Measurements from ENCODE around the gene LCE2B. TPM values are rescaled to one million over a fixed set of nuclear protein-coding genes. Genes with fewer than 3 reads are reported as not detected.
"Not testable (repeated sequence)": the region's sequence is repeated elsewhere in the genome, so short reads cannot be mapped to it uniquely, and the experiment has no call there.

LCE2B gene, protein sequence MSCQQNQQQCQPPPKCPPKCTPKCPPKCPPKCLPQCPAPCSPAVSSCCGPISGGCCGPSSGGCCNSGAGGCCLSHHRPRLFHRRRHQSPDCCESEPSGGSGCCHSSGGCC
- total RNA-seq (not detected), polyA plus RNA-seq (not detected)
- long read RNA-seq, donor 1, result 0 reads
- long read RNA-seq, donor 2, result 0 reads
- long read RNA-seq, donor 3, result 0 reads
- long read RNA-seq, donor 4, result 0 reads
- long read RNA-seq, donor 5, result 0 reads
- long read RNA-seq, donor 6, result 0 reads
- long read RNA-seq, donor 7, result 0 reads
- long read RNA-seq, donor 8, result 0 reads
- long read RNA-seq, donor 9, result 0 reads
- long read RNA-seq, donor 10, result 0 reads

GRCh38 chr1:152685823-152686222 is at the start of gene LCE2B:
LCE2B (plus strand) TSS chr1:152686123; CDS start chr1:152686844, 721 bp downstream.
- intact Hi-C loops (cut with DNase I); DNase-seq; H3K27me3 ChIP-seq; H3K36me3 ChIP-seq (replicated peaks in 1 of 2); H3K27ac ChIP-seq; H3K9me3 ChIP-seq (replicated peaks in 1 of 3); H3K4me1 ChIP-seq (replicated peaks in 1 of 2); H3K4me3 ChIP-seq: not testable (repeated sequence)
- WGBS, 4 donors, result 41 to 81% (median 56%) methylated on average over 2 to 4 of the region's 4 CpGs

DNA sequence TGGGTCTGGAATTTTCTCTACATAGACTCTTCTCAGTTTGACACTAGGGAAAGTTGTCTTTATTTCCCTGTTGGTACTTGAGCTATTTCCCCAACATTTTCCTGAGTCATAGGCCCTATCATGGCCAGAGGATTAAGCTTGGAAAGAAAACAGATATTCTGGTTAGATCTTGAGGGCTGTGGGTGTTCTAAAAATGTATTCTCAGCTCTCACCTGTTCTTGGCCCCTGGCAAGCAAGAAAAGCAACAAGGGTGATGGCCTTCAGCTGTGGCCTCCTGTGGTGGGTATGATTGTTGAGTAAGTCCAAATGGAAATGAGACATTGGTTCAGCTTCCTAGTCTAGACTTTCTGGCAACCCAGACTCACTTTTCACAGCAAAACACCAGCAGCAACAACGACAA is 45.6 kb upstream of the LCE2B start:
- intact Hi-C loops (cut with DNase I), result no loop called here
- WGBS, 4 donors, result 55 to 83% (median 77%) methylated on average over 1 of the region's 1 CpG
- Histone ChIP-seq H3K36me3 (replicated peaks in 1 of 2) (no peaks in the 10 kb centered on the region), H3K9me3 (replicated peaks in 1 of 3) (no peaks in the 10 kb centered on the region), H3K27me3 (no peaks in the 10 kb centered on the region), H3K4me3 (no peak overlapping the region), H3K4me1 (replicated peaks in 1 of 2) (no peaks in the 10 kb centered on the region), H3K27ac (no peak overlapping the region)
- no peak for DNase-seq
- TF ChIP-seq CTCF (IDR thresholded peaks at IDR 0.05) (no peak), POLR2A (IDR thresholded peaks at IDR 0.05) (no peak)

DNA sequence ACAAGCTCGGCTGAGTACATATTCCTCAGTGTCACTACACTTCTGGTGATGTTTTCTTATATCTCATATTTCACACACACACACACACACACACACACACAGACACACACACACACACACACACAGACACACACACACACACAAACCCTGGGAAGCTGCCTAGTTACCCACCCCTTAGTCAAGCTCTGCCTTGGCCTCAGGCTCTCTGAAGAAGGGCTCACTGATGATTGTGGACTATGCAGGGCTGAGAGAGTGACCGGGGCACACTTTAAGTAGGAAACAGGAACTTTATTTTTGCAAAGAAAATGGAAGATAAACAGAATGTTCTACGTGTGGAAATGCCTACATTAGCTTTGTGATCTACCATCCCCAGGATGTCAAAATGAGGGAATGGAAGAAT is 42.0 kb upstream of the LCE2B start:
- DNase-seq, result no peak
- WGBS, 4 donors, result 48 to 63% (median 50%) methylated on average over 3 of the region's 3 CpGs
- Histone ChIP-seq H3K4me3 (no peak overlapping the region), H3K36me3 (replicated peaks in 1 of 2) (no peaks in the 10 kb centered on the region), H3K27ac (no peak overlapping the region), H3K27me3 (no peaks in the 10 kb centered on the region), H3K9me3 (replicated peaks in 1 of 3) (no peaks in the 10 kb centered on the region), H3K4me1 (replicated peaks in 1 of 2) (no peaks in the 10 kb centered on the region)
- TF ChIP-seq CTCF (IDR thresholded peaks at IDR 0.05) (no peak), POLR2A (IDR thresholded peaks at IDR 0.05) (no peak)
- intact Hi-C loops (cut with DNase I), result no loop called here

- Histone ChIP-seq H3K4me1 (replicated peaks in 1 of 2) (no peaks in the 10 kb centered on the region), H3K27ac (no peak overlapping the region), H3K36me3 (replicated peaks in 1 of 2) (no peaks in the 10 kb centered on the region), H3K27me3 (no peaks in the 10 kb centered on the region), H3K4me3 (no peak overlapping the region), H3K9me3 (replicated peaks in 1 of 3) (no peaks in the 10 kb centered on the region)
- TF ChIP-seq CTCF (IDR thresholded peaks at IDR 0.05), result no peak
- no peak for TF ChIP-seq POLR2A (IDR thresholded peaks at IDR 0.05)
- no peak for DNase-seq
- 38 to 49% (median 41%) methylated on average over 3 of the region's 3 CpGs for WGBS, 4 donors
- intact Hi-C loops (cut with DNase I), result no loop called here
Observed at GRCh38 chr1:152645146-152645545, 40.8 kb upstream of the LCE2B start.

- no peaks in the 10 kb centered on the region for H3K9me3 ChIP-seq (replicated peaks in 1 of 3)
- no peaks in the 10 kb centered on the region for H3K27me3 ChIP-seq
- H3K4me3 ChIP-seq, result no peak overlapping the region
- no peaks in the 10 kb centered on the region for H3K36me3 ChIP-seq (replicated peaks in 1 of 2)
- no peak for DNase-seq
- intact Hi-C loops (cut with DNase I), result no loop called here
- H3K4me1 ChIP-seq (replicated peaks in 1 of 2), result no peaks in the 10 kb centered on the region
- H3K27ac ChIP-seq, result no peak overlapping the region
- TF ChIP-seq CTCF (IDR thresholded peaks at IDR 0.05) (no peak), POLR2A (IDR thresholded peaks at IDR 0.05) (no peak)
Observed at GRCh38 chr1:152646656-152647055, 39.3 kb upstream of the LCE2B start.

All from adrenal gland (tissue), 19 donors.